Stimulated activated memory B cell treated with anti-CD40 and anti-IgM and Interleukin-4, amounts not matched to agents 10 μg/mL and 1 μg/mL and 100 μg/mL, for 72 hours (primary cell): ENCODE results near the gene ZGPAT.
A peak's percentile ranks its signal among the peaks of the same experiment; 100 is the strongest.

ENCODE experiments used
- ATAC-seq: fragments of 150-1000 bp; cut with Tn5 transposase; 2 replicates; pipeline ENCODE4 v1.10.0; 2021
- H3K27ac Mint-ChIP-seq: one replicate; pipeline ENCODE4 v1.8.0; 2022; ENCODE audit warnings: mild to moderate bottlenecking, mixed read lengths
- H3K27me3 Mint-ChIP-seq: one replicate; pipeline ENCODE4 v1.8.0; 2022; ENCODE audit warnings: mixed read lengths
- H3K36me3 Mint-ChIP-seq: one replicate; pipeline ENCODE4 v1.8.0; 2022; ENCODE audit warnings: mixed read lengths
- H3K4me1 Mint-ChIP-seq: one replicate; pipeline ENCODE4 v1.8.0; 2022; ENCODE audit warnings: mixed read lengths
- H3K4me3 Mint-ChIP-seq: one replicate; pipeline ENCODE4 v1.8.0; 2022; ENCODE audit warnings: mild to moderate bottlenecking, moderate library complexity, mixed read lengths
- H3K9me3 Mint-ChIP-seq: one replicate; pipeline ENCODE4 v1.8.0; 2022; ENCODE audit warnings: mixed read lengths

The ZGPAT gene

GRCh38 chr20:63746751-63747315 is 39.0 kb downstream of the ZGPAT start:
- H3K4me1 Mint-ChIP-seq, result no peaks in the 10 kb centered on the region
- no peak overlapping the region for H3K27ac Mint-ChIP-seq
- no peaks in the 10 kb centered on the region for H3K9me3 Mint-ChIP-seq
- no peak for ATAC-seq
- H3K27me3 Mint-ChIP-seq, result no peaks in the 10 kb centered on the region
- H3K36me3 Mint-ChIP-seq, result no peaks in the 10 kb centered on the region
- H3K4me3 Mint-ChIP-seq, result no peak overlapping the region

DNA sequence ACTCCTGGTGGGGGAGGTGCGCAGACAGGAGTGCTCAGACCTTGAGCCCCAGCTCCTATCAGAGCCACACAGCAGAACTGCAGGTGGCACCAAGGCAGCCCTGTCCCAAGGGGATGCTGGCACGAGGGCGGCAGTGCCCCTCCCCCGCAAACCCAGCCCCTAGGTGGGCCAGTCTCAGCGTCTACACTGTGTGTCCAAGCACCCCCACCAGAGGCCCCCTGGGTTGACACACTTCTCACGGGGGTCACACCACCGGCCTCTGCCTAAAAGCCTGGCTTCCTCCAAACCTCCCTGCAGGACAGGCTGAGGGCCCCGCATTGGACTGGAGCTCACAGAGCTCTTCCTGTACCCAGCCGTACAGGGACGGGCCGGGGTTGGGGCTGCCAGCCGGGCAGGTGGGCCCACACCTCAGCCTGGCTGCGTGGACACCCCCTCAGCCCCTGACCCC is 39.8 kb downstream of the ZGPAT start:
- no peaks in the 10 kb centered on the region for H3K36me3 Mint-ChIP-seq
- peak; percentile 13 for ATAC-seq
- no peaks in the 10 kb centered on the region for H3K27me3 Mint-ChIP-seq
- no peak overlapping the region for H3K27ac Mint-ChIP-seq
- H3K4me3 Mint-ChIP-seq, result no peak overlapping the region
- H3K9me3 Mint-ChIP-seq, result peaks cover 2% of the 10 kb centered on the region
- H3K4me1 Mint-ChIP-seq, result no peaks in the 10 kb centered on the region

DNA sequence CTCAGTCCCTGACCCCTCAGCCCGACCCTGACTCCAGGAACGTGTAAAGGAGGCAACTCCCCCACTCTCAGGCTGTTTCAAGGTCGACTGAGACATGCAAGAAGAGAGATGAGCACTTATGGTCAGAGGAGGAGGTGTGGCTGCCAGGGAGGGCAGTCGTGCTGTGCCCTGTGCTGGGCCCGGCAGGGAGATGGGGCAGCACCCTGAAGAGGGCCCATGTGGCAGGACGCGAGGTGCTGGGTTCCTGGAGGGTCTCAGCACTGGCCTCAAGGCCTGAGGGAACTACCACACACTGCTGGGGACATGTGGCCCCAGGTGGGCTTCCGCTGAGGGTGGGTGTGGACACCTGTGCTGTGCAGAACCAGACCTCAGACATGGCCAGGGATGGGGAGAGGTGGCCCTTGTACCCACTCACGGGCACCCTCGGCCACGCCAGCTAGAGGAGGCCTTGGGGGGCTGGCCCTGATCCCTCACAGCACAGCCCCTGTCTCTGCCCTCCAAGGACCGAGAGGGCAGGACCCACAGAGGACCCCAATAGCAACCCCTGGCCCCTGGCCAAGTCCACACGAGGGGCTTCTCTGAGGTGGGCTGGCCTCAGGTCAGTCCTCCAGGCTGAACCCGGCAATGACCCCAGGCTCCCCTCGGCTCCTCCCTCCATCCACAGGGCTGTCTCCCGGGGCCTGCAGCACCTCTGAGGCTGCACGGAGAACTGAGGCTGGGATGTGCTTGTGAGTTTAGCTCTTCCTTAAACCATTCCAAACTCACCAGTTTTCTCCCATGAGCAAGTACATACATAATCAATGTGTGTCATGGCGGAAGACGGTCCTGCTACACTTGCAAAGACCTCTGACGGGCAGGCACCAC is 40.5 kb downstream of the ZGPAT start:
- Mint-ChIP-seq H3K9me3 (peaks cover 2% of the 10 kb centered on the region), H3K27ac (no peak overlapping the region), H3K4me1 (no peaks in the 10 kb centered on the region), H3K27me3 (no peaks in the 10 kb centered on the region), H3K4me3 (no peak overlapping the region), H3K36me3 (no peaks in the 10 kb centered on the region)
- no peak for ATAC-seq

DNA sequence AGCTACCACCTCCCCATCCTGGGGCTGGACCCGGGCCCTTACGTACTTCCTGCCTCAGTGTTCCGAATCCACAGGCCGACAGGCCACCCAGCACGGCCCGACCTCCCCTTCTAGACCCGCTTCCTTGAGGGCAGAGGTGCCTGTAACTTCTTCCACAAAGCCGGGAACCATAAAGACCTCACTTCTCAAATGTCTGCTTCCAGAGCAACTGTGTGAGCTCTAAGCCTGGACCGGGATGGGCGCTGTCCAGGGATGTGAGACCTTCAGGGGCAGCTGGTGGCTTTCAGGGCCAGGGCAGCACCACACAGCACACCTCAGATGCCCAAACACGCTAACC is 41.1 kb downstream of the ZGPAT start:
- ATAC-seq, result no peak
- Mint-ChIP-seq H3K27me3 (no peaks in the 10 kb centered on the region), H3K27ac (no peak overlapping the region), H3K9me3 (peaks cover 2% of the 10 kb centered on the region), H3K4me3 (no peak overlapping the region), H3K4me1 (no peaks in the 10 kb centered on the region), H3K36me3 (no peaks in the 10 kb centered on the region)

GRCh38 chr20:63749597-63750508 is 42.0 kb downstream of the ZGPAT start:
- Mint-ChIP-seq H3K27ac (no peak overlapping the region), H3K36me3 (no peaks in the 10 kb centered on the region), H3K27me3 (no peaks in the 10 kb centered on the region), H3K4me1 (no peaks in the 10 kb centered on the region), H3K9me3 (peaks cover 2% of the 10 kb centered on the region), H3K4me3 (no peak overlapping the region)
- ATAC-seq, result no peak

GRCh38 chr20:63750807-63751470 is 43.1 kb downstream of the ZGPAT start:
- Mint-ChIP-seq H3K36me3 (no peaks in the 10 kb centered on the region), H3K4me1 (no peaks in the 10 kb centered on the region), H3K4me3 (no peak overlapping the region), H3K27ac (no peak overlapping the region), H3K27me3 (no peaks in the 10 kb centered on the region), H3K9me3 (peaks cover 2% of the 10 kb centered on the region)
- ATAC-seq, result no peak

DNA sequence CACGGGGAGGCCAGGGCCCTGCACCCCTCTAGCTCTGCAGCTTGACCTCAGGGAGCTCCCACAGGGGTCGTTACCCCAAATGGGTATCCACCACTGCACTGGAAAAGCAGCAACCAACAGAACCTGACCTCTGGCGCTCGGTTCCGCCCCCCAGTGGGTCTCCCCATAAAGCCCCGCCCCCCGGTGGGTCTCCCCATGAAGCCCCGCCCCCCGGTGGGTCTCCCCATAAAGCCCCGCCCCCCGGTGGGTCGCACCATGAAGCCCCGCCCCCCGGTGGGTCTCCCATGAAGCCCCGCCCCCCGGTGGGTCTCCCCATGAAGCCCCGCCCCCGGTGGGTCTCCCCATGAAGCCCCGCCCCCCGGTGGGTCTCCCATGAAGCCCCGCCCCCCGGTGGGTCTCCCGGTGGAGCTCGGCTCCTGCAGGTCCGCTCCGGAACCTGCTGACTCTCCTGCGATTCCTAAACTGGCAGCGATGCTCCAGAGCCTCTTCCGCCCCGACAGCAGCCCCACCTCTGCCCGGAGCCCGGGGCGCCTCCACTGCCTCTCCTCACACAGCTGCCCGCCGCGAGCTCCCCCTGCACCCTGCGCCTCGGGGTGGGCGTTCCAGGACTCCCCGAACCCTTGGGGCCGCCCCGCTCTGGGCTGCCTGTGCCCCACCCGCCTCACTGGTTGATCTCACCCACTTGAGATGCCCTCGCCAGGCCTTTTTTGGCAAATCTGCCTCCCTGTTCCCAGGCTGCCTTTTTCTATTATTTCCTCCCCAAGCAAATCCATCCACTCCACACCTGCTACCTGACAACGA is 43.8 kb downstream of the ZGPAT start:
- Mint-ChIP-seq H3K36me3 (no peaks in the 10 kb centered on the region), H3K4me3 (no peak overlapping the region)

DNA sequence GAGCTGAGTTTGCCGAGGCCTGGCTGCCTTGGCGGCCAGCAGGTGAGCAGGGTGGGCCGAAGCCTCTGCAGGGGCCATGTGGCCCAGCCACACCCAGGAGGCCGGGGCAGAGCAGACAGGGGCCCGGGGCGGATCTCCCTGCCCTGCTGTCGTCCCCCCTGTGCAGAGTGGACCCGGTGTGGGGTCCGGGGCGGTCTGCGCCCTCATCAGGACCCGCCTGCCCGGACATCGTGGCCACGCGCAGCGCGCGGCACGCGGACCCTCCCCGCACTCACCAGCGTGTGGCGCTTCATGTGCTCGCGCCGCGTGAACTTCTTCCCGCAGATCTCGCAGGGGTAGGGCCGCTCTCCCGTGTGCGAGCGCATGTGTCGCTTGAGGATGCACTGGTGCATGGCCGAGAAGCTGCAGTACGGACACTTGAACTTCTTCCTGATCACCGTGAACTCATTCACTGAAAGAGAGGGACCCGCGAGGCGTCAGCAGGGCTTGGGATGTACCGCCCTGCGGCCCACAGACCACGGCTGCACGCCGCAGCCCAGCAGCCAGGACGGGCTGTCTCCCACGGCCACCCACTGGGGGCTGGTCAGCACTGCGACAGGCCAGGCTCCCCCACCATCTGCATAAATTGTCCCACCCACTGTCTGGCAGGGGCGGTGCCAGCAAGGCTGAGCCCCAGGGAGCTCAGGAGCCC is 44.7 kb downstream of the ZGPAT start:
- Mint-ChIP-seq H3K27ac (no peak overlapping the region), H3K4me3 (no peak overlapping the region), H3K36me3 (no peaks in the 10 kb centered on the region), H3K27me3 (peaks cover 2% of the 10 kb centered on the region), H3K4me1 (no peaks in the 10 kb centered on the region), H3K9me3 (peaks cover 2% of the 10 kb centered on the region)
- peak; percentile 24 for ATAC-seq

More for the DNA sequence above, 43.8 kb downstream of the ZGPAT start:
- ATAC-seq, result no peak
- Mint-ChIP-seq H3K27ac (no peak overlapping the region), H3K9me3 (peaks cover 2% of the 10 kb centered on the region), H3K27me3 (no peaks in the 10 kb centered on the region), H3K4me1 (no peaks in the 10 kb centered on the region)

GRCh38 chr20:63753381-63753780 is 45.5 kb downstream of the ZGPAT start:
- H3K27me3 Mint-ChIP-seq, result peaks cover 10% of the 10 kb centered on the region
- H3K4me3 Mint-ChIP-seq, result no peak overlapping the region
- peaks cover 2% of the 10 kb centered on the region for H3K9me3 Mint-ChIP-seq
- peak; percentile 37 for ATAC-seq
- no peak overlapping the region for H3K27ac Mint-ChIP-seq
- no peaks in the 10 kb centered on the region for H3K36me3 Mint-ChIP-seq
- no peaks in the 10 kb centered on the region for H3K4me1 Mint-ChIP-seq

- H3K27me3 Mint-ChIP-seq, result peaks cover 17% of the 10 kb centered on the region
- no peaks in the 10 kb centered on the region for H3K4me1 Mint-ChIP-seq
- no peak for ATAC-seq
- H3K36me3 Mint-ChIP-seq, result no peaks in the 10 kb centered on the region
- no peak overlapping the region for H3K27ac Mint-ChIP-seq
- H3K4me3 Mint-ChIP-seq, result no peak overlapping the region
- peaks cover 2% of the 10 kb centered on the region for H3K9me3 Mint-ChIP-seq
Observed at GRCh38 chr20:63754008-63754407, 46.2 kb downstream of the ZGPAT start.

DNA sequence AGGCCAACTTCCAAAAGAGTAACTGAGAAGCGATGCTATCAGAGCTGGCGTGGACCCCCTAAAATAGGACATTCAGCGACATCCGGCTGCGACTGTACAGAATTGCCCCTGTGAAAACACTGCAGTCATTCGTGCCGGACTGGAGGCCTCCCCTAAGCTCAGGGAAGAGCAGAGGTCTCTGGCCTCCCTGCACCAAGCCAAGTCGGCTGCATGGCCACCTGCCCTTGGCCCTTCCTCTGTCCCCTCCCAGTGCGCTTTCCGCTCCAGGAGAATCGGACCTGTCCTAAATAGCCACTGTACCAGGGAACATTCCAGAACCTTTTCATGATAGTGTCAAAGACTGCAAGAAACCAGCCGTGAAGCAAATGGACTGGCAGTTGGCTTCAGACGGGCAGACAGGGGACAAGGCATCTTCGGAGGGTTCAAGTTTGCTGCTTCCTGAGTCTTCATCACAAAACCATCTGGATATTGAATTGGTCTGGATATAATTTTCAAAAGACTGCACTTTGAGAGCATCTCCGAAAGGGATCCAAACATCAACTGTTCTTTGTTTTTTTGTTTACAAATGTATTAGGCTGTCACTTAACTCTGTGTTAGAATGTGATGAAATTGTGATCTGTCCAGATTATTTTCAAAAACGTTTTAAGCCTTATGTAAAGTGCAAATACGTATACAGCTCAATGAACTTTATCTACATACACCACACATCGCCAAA is 48.3 kb downstream of the ZGPAT start:
- H3K9me3 Mint-ChIP-seq, result peaks cover 2% of the 10 kb centered on the region
- no peaks in the 10 kb centered on the region for H3K4me1 Mint-ChIP-seq
- peaks cover 20% of the 10 kb centered on the region for H3K27me3 Mint-ChIP-seq
- ATAC-seq, result no peak
- H3K36me3 Mint-ChIP-seq, result no peaks in the 10 kb centered on the region
- no peak overlapping the region for H3K4me3 Mint-ChIP-seq
- no peak overlapping the region for H3K27ac Mint-ChIP-seq

GRCh38 chr20:63756648-63756991 is 48.8 kb downstream of the ZGPAT start:
- Mint-ChIP-seq H3K27ac (no peak overlapping the region), H3K9me3 (peaks cover 2% of the 10 kb centered on the region), H3K36me3 (no peaks in the 10 kb centered on the region), H3K4me3 (no peak overlapping the region), H3K4me1 (no peaks in the 10 kb centered on the region), H3K27me3 (peaks cover 20% of the 10 kb centered on the region)
- no peak for ATAC-seq

DNA sequence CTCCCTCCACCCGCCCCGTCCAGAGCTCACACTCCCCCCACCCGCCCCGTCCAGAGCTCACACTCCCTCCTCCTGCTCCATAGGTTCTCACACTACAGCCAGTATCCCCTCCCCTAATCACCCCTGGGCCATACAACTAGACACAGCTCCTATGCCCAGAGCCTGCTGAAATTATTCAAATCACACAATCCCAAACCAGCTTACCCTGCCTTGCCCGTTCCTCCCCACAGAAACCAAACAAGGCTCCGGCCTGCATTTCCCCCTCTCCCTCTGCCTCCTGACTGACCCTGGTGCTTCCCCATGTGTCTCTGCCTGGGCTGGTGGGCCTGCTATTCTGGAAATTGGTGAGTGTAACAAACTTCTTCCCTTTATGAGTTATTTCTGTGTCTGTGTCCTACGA is 50.3 kb downstream of the ZGPAT start:
- no peak for ATAC-seq
- H3K27me3 Mint-ChIP-seq, result peaks cover 20% of the 10 kb centered on the region
- no peaks in the 10 kb centered on the region for H3K9me3 Mint-ChIP-seq
- H3K4me1 Mint-ChIP-seq, result no peaks in the 10 kb centered on the region
- H3K4me3 Mint-ChIP-seq, result no peak overlapping the region
- no peaks in the 10 kb centered on the region for H3K36me3 Mint-ChIP-seq
- H3K27ac Mint-ChIP-seq, result no peak overlapping the region
